H1 (cell line): ENCODE data around the gene SHCBP1. TPM values are rescaled to one million over a fixed set of nuclear protein-coding genes. Genes with fewer than 3 reads are reported as not detected.

Experiments used
- EP300 ChIP-seq, 2 experiments: IDR thresholded peaks; 1 replicate in 1 of 2; 2 replicates in 1 of 2; pipeline ENCODE4 v1.6.1; 2011 to 2012; ENCODE audit warnings: low read depth in 2 of 2, low read length in 2 of 2, mild to moderate bottlenecking in 2 of 2, borderline replicate concordance in 1 of 2, inconsistent platforms in 1 of 2, moderate library complexity in 1 of 2
- GTF2F1 ChIP-seq: IDR thresholded peaks from 2 replicates; pipeline ENCODE4 v1.6.1; 2012; ENCODE audit warnings: low read depth, low read length, improper control_type of control experiment, borderline replicate concordance
- RAD21 ChIP-seq, 2 experiments: IDR thresholded peaks in 1 of 2; conservative IDR thresholded peaks in 1 of 2; 2 replicates each; pipeline ENCODE4 v1.6.1; 2011; ENCODE audit warnings: low read depth in 2 of 2, low read length in 2 of 2, improper control_type of control experiment in 1 of 2, inconsistent platforms in 1 of 2, mild to moderate bottlenecking in 1 of 2, moderate library complexity in 1 of 2
- polyA plus RNA-seq, 7 experiments: library from polyadenylated mRNA; depleted of rRNA in 3 of 7; stranded (reverse) in 5 of 7; unstranded in 2 of 7; fragments of >200 nt in 5 of 7; fragments of 200-250 nt in 2 of 7; gene quantifications; 1 replicate in 5 of 7; 2 replicates in 1 of 7; 4 replicates in 1 of 7; pipeline versions ENCODE4 v1.2.1 to v1.2.3, GENCODE V29; 2011 to 2013; ENCODE audit warnings: missing spikeins in 2 of 7, mixed read lengths in 2 of 7
- total RNA-seq: library from RNA; stranded (reverse); fragmentation: NEBNext Ultra II Directional; extraction: Animal tissue kit (Norgen Biotek cat#: 25700); gene quantifications from 2 replicates; pipeline ENCODE4 v1.2.1, GENCODE V29; 2021

Gene SHCBP1
- total and polyA plus RNA-seq, 2 of the 8 experiments (the other 6 are each of a cell fraction or from before 2014, with no cell fraction given), result 5.7 to 14.8 TPM

DNA sequence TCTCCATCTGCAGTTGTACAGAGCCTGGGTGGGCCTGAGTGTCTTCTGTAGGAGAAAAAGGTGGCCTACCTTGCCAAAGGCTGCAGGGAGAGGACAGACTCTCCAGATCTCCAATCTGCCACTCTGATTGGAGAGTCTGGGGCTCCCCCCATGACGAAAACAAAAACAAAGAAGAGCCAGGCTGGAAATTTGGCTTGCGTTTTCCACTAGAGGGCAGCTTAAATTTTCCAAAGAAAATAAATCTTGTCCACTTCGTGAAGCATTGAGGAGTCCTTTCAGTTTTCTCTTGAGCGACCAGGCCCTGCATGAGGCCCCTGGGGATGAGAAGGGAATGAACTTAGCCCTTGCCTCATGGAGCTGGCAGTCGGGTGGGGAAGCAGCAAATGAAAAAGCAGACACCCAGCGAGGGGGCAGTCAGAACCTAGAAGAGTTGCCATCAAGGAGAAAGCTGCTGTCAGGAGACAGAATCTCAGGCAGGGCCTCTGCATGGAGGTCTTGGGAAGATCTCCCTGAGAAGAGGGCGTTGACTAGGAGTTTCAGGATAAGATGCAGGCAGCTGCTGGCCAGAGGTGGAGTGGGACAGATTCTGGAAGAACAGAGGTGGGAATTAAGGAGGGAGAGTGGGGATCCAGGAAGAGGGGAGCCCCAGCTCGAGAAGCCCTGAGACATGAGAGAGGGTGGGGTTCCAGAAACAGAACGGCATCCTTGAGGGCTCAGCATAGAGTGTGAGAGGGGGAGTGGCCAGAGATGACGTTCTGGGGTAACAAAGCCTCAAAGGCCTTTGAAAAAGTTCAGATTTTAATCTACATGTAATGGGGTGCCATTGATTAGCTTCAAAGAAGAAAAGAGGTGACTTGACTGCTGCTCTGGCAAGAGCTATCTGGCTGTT is 8.4 kb upstream of the SHCBP1 start (continued):
- TF ChIP-seq RAD21 (IDR thresholded peaks at IDR 0.05 in 1 of 2, conservative IDR thresholded peaks at IDR 0.05 in 1 of 2; ENCODE audit: low read depth in 2 of 2, low read length in 2 of 2) (peak in 1 of 2 experiments; percentile 9; a peak in 1 of 4 replicates), EP300 (IDR thresholded peaks at IDR 0.05; ENCODE audit: borderline replicate concordance in 1 of 2, low read depth in 2 of 2, low read length in 2 of 2) (no peak), GTF2F1 (no peak)
